CD1c-positive myeloid dendritic cell (primary cell): ENCODE data around the gene C2CD2.
A peak's percentile ranks its signal among the peaks of the same experiment; 100 is the strongest.

Source experiments
- DNase-seq: peaks from one replicate; pipeline ENCODE4 v3.0.0-alpha.2; 2016; ENCODE audit errors: extremely low spot score

Gene C2CD2

GRCh38 chr21:41914965-41915364, 38.9 kb downstream of the C2CD2 start:
- no peak for DNase-seq

DNA sequence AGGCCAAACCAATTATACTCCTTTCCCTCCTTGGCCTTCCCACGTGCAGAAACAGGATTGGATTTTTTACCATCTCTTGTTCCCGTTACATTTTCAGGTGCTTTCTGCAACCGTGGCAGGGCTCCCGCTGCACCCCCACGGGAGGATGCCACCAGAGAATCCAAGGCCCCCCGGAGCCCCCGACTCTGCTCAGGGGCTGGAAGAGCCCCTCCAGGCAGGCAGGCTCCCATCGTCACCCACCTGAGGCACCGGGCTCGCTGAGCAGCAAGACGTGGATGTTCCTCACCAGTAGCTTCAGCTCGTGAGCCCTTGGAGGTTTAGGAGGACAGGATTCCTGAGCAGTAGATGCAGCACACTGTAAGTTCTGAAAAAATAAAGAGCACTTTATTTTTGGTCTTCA, 39.5 kb downstream of the C2CD2 start:
- DNase-seq: no peak

DNA sequence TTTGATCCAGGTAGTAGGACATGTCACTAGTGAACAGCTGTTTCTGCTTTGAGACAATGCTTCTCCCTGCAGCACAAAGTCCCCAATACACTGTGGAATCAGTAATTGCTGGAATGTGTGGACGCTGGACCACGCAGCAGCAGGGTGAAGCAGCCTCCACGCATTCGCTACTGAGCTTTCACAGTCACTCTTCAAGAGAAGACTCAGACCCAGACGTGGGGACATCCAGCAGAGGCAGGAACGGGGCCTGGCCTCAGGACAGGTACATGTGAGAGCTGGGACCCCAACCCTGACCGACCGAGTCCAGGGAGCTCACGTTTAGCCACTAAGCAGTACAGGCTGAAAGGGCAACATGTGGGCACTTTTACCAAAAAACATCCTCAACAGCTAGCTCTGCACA, 40.6 kb downstream of the C2CD2 start:
- DNase-seq: no peak

- DNase-seq: no peak
These were observed 45.0 kb downstream of the C2CD2 start for GRCh38 chr21:41908829-41909228.

DNA sequence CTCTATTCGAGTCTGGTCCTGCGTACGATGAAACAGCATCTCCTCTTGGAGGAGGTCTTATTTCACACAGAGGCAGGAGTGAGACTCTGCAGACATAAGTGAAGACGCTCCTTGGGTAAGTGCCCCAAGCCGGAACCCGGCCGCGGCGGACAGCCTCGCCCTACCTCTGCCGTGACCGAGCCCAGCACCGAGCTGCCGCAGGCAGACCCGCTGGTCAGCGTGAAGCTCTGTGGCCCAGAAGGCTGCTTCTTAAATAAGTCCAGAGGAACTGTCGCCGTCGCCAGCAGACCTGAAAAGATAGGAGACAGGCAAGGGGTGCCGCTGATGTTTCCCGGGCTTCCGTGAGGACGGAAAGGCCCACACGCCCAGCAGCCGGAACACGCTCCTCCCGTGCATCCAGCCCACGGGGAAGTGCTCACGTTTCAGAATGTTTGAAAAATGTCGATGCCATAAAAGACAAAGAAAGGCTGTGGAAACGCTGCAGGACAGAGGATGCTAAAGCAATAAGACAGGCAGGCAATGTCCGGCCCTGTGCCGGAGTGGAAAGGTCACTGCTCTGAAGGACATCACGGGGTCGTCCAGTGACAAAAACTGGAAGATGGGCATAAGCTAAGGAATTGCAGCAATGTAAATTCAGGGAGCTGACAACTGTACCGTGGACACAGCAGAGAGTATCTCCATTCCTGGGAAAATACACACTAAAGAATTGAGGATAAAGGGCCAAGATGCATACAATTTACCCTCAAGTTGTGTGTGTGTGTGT, 46.1 kb downstream of the C2CD2 start:
- no peak for DNase-seq

GRCh38 chr21:41906770-41907169, 47.0 kb downstream of the C2CD2 start:
- DNase-seq: no peak

DNA sequence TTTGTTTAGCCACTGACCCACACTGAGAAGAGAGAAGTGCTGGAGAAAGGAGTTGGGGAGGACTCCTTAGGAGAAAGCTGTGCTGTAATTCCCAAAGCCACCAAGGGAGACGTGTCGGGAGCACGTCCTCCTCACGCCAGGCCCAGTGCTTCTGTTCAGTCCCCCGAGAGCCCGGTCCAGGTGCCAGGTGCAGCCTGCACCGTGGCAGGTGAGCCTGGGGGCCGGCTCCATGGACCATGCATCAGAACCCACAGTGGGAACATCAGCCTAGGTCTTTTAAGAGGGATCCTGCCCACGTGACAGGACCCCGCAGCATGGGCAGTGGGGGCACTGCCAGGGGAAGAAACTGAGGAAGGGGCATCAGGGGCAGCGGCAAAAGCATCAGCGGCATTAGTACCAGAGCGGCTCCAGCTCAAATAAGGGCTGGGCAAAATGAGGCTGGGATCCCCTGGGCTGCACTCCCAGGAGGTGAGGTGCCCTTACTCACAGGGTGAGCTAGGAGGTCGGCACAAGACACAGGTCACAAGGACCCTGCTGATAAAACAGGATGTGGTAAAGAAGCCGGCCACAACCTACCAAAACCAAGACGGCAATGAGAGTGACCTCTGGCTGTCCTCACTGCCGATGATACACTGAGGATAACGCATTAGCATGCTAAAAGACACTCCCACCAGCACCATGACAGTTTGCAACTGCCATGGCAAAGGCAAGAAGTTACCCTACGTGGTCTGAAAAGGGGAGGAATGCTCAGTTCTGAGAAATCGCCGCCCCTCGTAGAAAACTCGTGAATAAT, 50.1 kb downstream of the C2CD2 start:
- no peak for DNase-seq

DNA sequence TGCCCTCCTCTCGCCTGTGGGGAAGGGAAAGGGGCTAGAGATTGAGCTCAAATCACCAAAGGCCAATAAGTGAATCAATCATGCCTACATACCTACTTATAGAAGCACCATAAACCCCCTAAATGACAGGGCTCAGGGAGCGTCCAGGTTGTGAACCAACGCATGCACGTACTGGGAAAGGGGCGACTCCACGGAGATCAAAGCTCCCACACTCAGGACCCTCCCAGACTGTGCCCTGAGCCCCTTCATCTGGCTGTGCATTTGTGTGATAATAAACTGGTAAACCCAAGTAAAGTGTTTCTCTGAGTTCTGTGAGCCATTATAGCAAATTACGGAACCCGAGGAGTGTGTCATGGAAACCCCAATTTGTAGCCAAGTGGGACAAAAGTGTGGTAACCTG, 50.9 kb downstream of the C2CD2 start:
- no peak for DNase-seq

- DNase-seq: no peak
These were observed 52.0 kb downstream of the C2CD2 start for GRCh38 chr21:41901782-41902181.

DNA sequence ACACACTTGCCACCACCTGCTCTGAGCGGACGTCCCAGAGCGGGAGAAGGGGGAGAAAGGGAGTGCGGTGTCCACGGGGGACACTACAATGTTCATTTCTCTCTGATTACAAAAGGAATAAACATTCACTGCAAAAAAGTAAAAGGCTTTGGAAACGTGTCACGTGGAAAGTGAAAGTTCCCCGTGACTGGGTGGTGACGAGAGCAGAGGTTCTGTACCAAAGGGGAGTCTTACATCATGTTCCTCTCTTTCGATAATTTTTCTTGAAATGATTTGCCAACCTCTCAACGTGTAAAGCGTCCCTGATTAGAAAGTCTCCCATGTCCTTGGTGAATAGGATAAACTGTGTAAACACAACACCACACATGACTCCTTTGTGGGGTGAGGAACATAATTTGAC, 52.7 kb downstream of the C2CD2 start:
- peak; percentile 62 for DNase-seq

- DNase-seq: no peak
These were observed 53.4 kb downstream of the C2CD2 start for GRCh38 chr21:41900401-41900800.

DNA sequence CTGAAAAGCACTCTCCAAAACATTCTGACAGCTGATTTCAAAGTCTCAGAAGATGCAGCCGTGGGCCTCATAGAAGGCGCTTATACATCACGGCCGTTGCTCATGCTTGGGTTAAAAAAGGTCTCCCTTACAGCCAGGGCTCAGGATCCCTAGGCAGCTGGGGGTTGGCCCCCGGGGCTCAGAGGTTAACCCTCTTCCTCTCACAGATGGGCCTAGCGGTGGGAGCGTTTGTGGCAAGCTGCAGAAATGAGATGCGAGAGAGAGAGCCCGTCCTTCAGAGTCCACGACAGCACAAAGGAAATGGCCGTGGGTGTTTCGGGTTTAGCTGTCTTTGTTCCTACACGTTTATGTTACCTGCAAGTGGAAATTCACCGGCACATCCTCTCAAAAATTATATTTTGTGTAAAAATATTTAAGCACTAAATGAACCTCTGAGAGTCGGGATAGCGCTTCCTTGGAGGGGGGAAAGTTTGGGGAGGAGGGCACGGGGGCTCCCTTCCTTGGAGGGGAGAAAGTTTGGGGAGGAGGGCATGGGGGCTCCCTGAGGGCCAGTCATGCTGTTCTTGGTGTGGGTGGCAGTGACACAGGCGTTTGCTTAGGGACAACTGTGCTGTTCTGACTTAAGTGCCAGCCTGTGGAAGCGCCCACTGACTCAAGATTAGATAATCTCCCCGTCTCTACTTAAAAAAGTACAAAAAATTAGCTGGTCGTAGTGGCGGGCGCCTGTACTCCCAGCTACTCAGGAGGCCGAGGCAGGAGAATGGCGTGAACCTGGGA, 54.2 kb downstream of the C2CD2 start:
- no peak for DNase-seq

GRCh38 chr21:41898998-41899397, 54.8 kb downstream of the C2CD2 start:
- no peak for DNase-seq

GRCh38 chr21:41897700-41898099, 56.1 kb downstream of the C2CD2 start:
- no peak for DNase-seq

- DNase-seq: no peak
These were observed 56.7 kb downstream of the C2CD2 start for GRCh38 chr21:41897047-41897669.

DNA sequence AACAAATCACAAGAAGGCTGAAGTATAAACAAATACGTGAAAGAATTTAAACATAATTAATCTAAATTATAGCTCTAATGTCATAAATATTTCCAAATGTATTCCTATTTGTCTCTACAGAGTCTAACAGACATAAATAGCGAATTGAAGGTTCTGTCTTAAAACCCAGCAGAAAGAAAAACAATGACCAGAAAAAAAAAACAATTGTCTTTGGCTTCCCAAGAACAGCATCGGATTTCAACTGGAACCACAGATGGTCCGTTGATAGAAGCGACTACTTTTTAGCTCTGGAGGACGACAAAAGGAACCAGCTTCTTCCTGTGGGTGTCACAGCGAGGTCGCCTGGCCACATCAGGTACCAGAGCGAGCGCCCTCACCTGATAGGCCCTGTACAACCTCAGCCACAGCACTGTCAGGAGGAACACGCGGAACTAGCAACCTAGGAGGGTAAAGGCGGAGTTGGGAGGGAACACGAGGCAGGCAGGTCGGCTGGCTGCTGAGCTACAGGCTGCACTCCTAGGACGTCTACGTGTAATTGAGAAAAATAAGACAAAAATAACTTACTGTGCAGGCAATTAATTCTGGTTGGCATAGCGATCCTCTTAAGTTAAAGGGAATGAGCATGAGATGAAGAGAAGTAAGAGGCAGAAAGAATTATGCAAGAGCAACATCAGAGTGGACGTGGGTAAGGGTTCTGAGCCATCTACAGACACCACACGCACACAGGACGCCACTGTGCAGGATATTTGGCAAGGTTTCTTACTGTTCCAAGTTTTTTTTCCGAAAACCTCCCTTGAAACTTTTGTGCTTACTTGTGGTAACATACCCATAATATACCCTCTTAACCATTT, 58.0 kb downstream of the C2CD2 start:
- peak; percentile 8 for DNase-seq

GRCh38 chr21:41894922-41895557, 58.8 kb downstream of the C2CD2 start:
- DNase-seq: no peak

GRCh38 chr21:41894511-41894910, 59.3 kb downstream of the C2CD2 start:
- DNase-seq: no peak

- no peak for DNase-seq
These were observed 61.1 kb downstream of the C2CD2 start for GRCh38 chr21:41892726-41893125.

DNA sequence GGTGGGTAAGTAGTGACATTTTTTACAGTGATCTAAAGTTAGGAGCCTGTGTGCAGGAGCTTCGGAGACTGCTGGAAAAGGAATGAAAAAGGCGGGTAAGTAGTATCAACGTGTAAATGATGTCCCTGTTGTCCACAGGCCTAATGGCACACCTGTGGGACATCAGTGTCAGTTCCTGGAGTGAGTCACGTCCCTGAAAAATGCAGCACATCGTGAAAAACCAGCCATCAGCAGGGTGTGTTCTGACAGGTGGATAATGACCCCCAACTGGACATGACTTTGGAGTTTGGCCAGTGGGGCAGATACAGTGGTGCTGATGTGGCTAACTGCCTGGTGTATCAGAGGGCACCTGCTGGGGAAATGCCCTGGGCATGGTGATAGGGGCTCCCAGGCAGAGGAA, 62.7 kb downstream of the C2CD2 start:
- DNase-seq: no peak

DNA sequence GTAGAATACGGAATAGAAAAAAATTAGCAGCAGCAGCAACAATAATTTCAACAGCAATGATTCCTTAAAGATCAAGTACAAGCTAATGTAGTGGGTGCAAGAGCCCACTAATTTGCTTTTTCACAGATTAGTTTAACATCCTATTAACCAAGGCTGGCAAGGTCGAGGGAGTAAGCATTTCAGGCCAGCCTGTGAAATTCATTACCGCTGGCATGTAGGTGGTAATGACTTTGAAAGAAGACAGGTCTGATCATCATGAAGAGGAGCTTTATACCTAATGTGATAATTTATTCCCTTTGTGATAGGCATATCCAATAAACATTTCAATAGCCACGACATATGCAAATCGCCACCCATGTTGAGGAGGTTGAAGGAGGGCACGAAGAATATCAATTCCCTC, 63.5 kb downstream of the C2CD2 start:
- no peak for DNase-seq
